ENCODE measurements around the gene FGF12. TPM values are rescaled to one million over a fixed set of nuclear protein-coding genes. Genes with fewer than 3 reads are reported as not detected.

FGF12 gene
- total and polyA plus RNA-seq, 2 of the 13 experiments (the other 11 are each of a cell fraction or from before 2014, with no cell fraction given) = 0.07 TPM; not detected in 1

DNA sequence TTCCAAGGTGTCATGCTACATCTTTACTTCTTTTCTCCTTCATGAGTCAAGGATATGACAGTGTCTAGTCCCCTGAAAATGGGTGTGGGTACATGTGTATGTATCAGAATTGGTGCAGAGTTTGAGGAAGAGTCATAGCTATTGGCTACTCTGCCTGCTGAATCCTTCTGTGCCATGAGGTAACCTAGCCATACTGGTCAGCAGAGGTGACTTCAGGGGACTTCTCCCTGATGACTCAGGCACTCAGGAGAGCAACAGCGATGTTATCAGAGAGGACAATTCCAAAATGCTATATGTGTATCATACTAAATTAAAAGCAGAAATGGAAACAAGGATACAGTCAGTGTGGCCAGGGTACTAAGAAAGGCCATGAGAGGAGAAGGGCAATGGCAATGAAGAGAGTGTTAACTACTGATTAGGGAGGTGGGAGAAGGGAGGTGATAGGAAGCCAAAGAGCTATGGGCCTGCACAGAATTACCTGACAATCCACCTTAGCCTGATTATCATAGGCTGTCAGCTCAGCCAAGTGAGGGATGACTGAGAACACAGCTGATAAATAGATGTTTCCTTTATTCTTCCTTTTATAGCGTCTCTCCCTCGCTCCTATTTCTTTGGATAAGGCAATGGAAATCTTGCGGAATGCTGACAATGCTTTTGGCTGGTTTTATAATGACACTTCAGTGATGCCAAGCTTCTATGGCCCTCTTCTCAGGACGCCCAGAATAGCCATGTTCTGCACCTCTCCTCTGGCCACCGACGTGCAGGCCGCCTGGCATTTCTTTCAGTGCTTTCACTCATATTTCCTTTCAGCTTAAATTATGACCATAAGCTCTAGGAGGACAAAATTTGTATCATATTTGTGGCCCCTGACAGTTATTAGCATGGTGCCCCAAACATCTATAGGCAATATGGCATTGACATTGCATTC lies 90.6 kb downstream of the FGF12 start:
- DNase-seq (ENCODE audit: low spot score) = no peak
- no TSS peak for BruUV-seq (replicated peaks)

More for the DNA sequence above, 90.6 kb downstream of the FGF12 start:
- no peaks in the 10 kb centered on the region for H3K27me3 ChIP-seq (ENCODE audit: control insufficient read depth in 1 of 2, insufficient read depth in 2 of 2, low read length in 2 of 2)
- H3K27ac ChIP-seq (ENCODE audit: extremely low read length, insufficient read depth, low read length) = no peak overlapping the region
- H4K20me1 ChIP-seq (ENCODE audit: insufficient read depth, low read length) = no peaks in the 10 kb centered on the region
- intact Hi-C loops (cut with micrococcal nuclease; ENCODE audit: unreplicated experiment) (no loop called here), in situ Hi-C loops (cut with HindIII; ENCODE audit: extremely low pct_ligation_motif_present, low pct_unique_long_range_greater_than_20kb) (no loop called here)
- H3K4me3 ChIP-seq (replicated peaks in 1 of 3; ENCODE audit: insufficient read depth in 1 of 3, low read depth in 2 of 3, low read length in 3 of 3) = no peak overlapping the region
- TF ChIP-seq NBN (conservative IDR thresholded peaks at IDR 0.05) = no peak
- no peak for TF ChIP-seq STAG1 (CRISPR knock-in tag; IDR thresholded peaks at IDR 0.05)
- TF ChIP-seq ZNF652 (CRISPR knock-in tag; IDR thresholded peaks at IDR 0.05; ENCODE audit: borderline replicate concordance, low read depth) = no peak
- no peak for TF ChIP-seq SP1 (IDR thresholded peaks at IDR 0.05)
- no peak for TF ChIP-seq SP1 (CRISPR knock-in tag; IDR thresholded peaks at IDR 0.05)
- TF ChIP-seq FIP1L1 (IDR thresholded peaks at IDR 0.05; ENCODE audit: borderline replicate concordance, insufficient read depth, low read depth, low read length) = no peak
- TF ChIP-seq ZNF333 (CRISPR knock-in tag; IDR thresholded peaks at IDR 0.05; ENCODE audit: borderline replicate concordance) = no peak
- no peak for TF ChIP-seq CCDC6 (CRISPR knock-in tag; IDR thresholded peaks at IDR 0.05)
- TF ChIP-seq POGZ (CRISPR knock-in tag; IDR thresholded peaks at IDR 0.05) = no peak
- no peak for TF ChIP-seq HCFC1 (IDR thresholded peaks at IDR 0.05; ENCODE audit: low read depth, low read length)
- TF ChIP-seq, protein P1, sequence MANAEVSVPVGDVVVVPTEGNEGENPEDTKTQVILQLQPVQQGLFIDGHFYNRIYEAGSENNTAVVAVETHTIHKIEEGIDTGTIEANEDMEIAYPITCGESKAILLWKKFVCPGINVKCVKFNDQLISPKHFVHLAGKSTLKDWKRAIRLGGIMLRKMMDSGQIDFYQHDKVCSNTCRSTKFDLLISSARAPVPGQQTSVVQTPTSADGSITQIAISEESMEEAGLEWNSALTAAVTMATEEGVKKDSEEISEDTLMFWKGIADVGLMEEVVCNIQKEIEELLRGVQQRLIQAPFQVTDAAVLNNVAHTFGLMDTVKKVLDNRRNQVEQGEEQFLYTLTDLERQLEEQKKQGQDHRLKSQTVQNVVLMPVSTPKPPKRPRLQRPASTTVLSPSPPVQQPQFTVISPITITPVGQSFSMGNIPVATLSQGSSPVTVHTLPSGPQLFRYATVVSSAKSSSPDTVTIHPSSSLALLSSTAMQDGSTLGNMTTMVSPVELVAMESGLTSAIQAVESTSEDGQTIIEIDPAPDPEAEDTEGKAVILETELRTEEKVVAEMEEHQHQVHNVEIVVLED (CRISPR knock-in tag; IDR thresholded peaks at IDR 0.05; ENCODE audit: borderline replicate concordance) = no peak
- TF ChIP-seq, protein P2, sequence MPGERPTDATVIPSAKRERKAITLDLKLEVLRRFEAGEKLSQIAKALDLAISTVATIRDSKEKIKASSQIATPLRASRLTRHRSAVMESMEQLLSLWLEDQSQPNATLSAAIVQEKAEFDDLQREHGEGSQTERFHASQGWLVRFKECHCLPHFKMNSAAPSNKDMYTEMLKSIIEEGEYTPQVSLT (CRISPR knock-in tag; IDR thresholded peaks at IDR 0.05; ENCODE audit: borderline replicate concordance, low read depth) = no peak
- TF ChIP-seq, protein P3, sequence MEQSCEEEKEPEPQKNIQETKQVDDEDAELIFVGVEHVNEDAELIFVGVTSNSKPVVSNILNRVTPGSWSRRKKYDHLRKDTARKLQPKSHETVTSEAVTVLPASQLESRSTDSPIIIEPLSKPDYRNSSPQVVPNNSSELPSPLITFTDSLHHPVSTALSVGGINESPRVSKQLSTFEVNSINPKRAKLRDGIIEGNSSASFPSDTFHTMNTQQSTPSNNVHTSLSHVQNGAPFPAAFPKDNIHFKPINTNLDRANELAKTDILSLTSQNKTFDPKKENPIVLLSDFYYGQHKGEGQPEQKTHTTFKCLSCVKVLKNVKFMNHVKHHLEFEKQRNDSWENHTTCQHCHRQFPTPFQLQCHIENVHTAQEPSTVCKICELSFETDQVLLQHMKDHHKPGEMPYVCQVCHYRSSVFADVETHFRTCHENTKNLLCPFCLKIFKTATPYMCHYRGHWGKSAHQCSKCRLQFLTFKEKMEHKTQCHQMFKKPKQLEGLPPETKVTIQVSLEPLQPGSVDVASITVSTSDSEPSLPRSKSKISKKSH (CRISPR knock-in tag; IDR thresholded peaks at IDR 0.05; ENCODE audit: borderline replicate concordance) = no peak
- no peak for TF ChIP-seq ZFP62 (CRISPR knock-in tag; IDR thresholded peaks at IDR 0.05)
- no peak for TF ChIP-seq ZNF431 (CRISPR knock-in tag; IDR thresholded peaks at IDR 0.05; ENCODE audit: borderline replicate concordance, low read depth)
- TF ChIP-seq ZNF747 (CRISPR knock-in tag; IDR thresholded peaks at IDR 0.05; ENCODE audit: borderline replicate concordance) = no peak
- no peak for TF ChIP-seq ZKSCAN5 (CRISPR knock-in tag; IDR thresholded peaks at IDR 0.05)
- no peak overlapping the region for H3K4me2 ChIP-seq (ENCODE audit: low read depth, low read length)
- H2AFZ ChIP-seq (ENCODE audit: low read length) = no peak overlapping the region
- FAIRE-seq (no peak), ATAC-seq (no peak)
- CTCF ChIA-PET (ENCODE audit: low intra/inter-chr PET ratio, low total read pairs) = no interaction called here
- no peaks in the 10 kb centered on the region for H3K4me1 ChIP-seq (ENCODE audit: insufficient read depth, low read length)
- no peaks in the 10 kb centered on the region for H3K36me3 ChIP-seq (replicated peaks in 1 of 2; ENCODE audit: control insufficient read depth in 1 of 2, insufficient read depth in 2 of 2, low read length in 2 of 2)
- no peak overlapping the region for H3K9ac ChIP-seq (ENCODE audit: insufficient read depth, low read depth, low read length)
- 2% methylated on average over 8 of the region's 8 CpGs for WGBS (ENCODE audit: low lambda C conversion rate)
- no peaks in the 10 kb centered on the region for H3K79me2 ChIP-seq (ENCODE audit: insufficient read depth, low read length)
- H3K9me3 ChIP-seq (ENCODE audit: low read length) = no peaks in the 10 kb centered on the region
- POLR2A ChIA-PET = no interaction called here

Measured in HepG2 (cell line).